ENCODE data around the gene PYGB.

DNA sequence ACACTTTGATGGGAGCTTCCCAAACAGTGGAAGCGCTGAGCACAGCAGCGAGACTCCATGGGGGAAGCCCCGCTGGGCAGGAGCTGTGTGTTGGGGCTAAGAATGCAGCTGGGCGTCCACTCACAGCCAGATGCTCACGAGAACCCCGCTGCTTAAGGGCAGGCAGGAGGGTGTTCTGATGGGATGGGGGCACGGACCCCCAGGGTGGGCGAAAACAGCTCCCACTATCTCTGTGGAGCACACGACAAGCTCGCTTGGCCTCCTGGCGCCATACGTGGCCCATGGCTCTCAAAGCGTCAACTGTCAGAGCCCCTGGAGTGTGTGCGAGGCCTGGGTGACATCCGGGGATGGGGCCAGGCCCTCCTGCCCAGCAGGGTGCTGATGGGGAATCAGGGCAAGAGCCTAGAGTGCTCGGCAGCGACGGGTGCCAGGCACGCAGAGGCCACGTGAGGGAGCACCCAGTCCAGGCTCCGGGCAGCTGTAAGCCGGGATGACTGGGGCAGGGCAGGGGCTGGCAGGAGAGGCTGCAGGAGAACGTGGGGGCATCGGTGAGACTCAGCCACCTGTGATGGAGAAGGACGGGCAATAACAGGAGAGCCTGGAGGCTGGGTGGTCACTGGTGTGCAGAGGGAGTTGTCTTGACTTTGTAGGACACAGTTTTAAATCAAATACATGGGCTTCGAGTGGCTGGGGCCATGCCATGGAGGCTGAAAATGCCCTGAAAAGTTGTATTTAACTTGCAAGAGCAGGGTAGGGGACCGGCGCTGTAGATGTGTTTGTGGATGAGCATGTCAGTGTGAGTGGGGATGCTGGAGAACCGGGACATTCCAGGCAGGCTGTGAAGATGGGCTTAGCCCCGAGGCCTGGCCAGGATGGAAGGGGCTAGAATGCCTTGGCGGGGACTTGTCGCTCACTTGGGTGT, 27.3 kb downstream of the PYGB start:
- TF ChIP-seq RAD21 (IDR thresholded peaks at IDR 0.05; ENCODE audit: low read depth), result no peak
- no peak for TF ChIP-seq EP300 (IDR thresholded peaks at IDR 0.05; ENCODE audit: borderline replicate concordance)
- TF ChIP-seq, protein P1, sequence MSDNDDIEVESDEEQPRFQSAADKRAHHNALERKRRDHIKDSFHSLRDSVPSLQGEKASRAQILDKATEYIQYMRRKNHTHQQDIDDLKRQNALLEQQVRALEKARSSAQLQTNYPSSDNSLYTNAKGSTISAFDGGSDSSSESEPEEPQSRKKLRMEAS (IDR thresholded peaks at IDR 0.05), result no peak
- no peak for TF ChIP-seq CEBPB (IDR thresholded peaks at IDR 0.05)
- no peak for TF ChIP-seq CREB1 (IDR thresholded peaks at IDR 0.05; ENCODE audit: low read depth)
- TF ChIP-seq TEAD4 (IDR thresholded peaks at IDR 0.05), result no peak

All from Ishikawa (cell line).